NCI-H748 treated with DMSO at 0.1 percent for 48 hours (cell line): ENCODE data around the gene TTC23.
A peak's percentile ranks its signal among the peaks of the same experiment; 100 is the strongest.

Source experiments
- DNase-seq: peaks from one replicate; lab custom pipeline; 2025; lab: John Stamatoyannopoulos, UW

TTC23 gene

GRCh38 chr15:99164119-99164518, 85.3 kb downstream of the TTC23 start:
- DNase-seq = no peak

GRCh38 chr15:99163271-99164062, 85.9 kb downstream of the TTC23 start:
- DNase-seq = no peak

- DNase-seq = no peak
Observed at GRCh38 chr15:99158626-99159412, 90.6 kb downstream of the TTC23 start.

GRCh38 chr15:99157456-99157855, 91.9 kb downstream of the TTC23 start:
- no peak for DNase-seq

- DNase-seq = no peak
Observed at GRCh38 chr15:99155961-99156443, 93.4 kb downstream of the TTC23 start.

- no peak for DNase-seq
Observed at GRCh38 chr15:99154271-99154670, 95.1 kb downstream of the TTC23 start.

- DNase-seq = no peak
Observed at GRCh38 chr15:99153026-99153535, 96.3 kb downstream of the TTC23 start.

- no peak for DNase-seq
Observed at GRCh38 chr15:99151156-99151555, 98.2 kb downstream of the TTC23 start.

GRCh38 chr15:99149366-99149765, 100.0 kb downstream of the TTC23 start:
- no peak for DNase-seq

- DNase-seq = no peak
Observed at GRCh38 chr15:99148851-99149276, 100.5 kb downstream of the TTC23 start.

- no peak for DNase-seq
Observed at GRCh38 chr15:99146661-99147060, 102.7 kb downstream of the TTC23 start.

GRCh38 chr15:99145778-99146177, 103.6 kb downstream of the TTC23 start:
- DNase-seq = no peak

- no peak for DNase-seq
Observed at GRCh38 chr15:99145005-99145404, 104.4 kb downstream of the TTC23 start.

- DNase-seq = no peak
Observed at GRCh38 chr15:99143655-99144610, 105.4 kb downstream of the TTC23 start.

- peak; percentile 59 for DNase-seq
Observed at GRCh38 chr15:99143242-99143641, 106.1 kb downstream of the TTC23 start.

- DNase-seq = no peak
Observed at GRCh38 chr15:99142562-99142961, 106.8 kb downstream of the TTC23 start.

GRCh38 chr15:99141943-99142342, 107.4 kb downstream of the TTC23 start:
- no peak for DNase-seq

- no peak for DNase-seq
Observed at GRCh38 chr15:99140590-99140989, 108.8 kb downstream of the TTC23 start.

- DNase-seq = no peak
Observed at GRCh38 chr15:99139276-99139675, 110.1 kb downstream of the TTC23 start.

GRCh38 chr15:99138491-99138982, 110.8 kb downstream of the TTC23 start:
- DNase-seq = no peak

GRCh38 chr15:99137877-99138276, 111.5 kb downstream of the TTC23 start:
- no peak for DNase-seq
